Astrocyte (in vitro differentiated cells and primary cell): ENCODE results near the gene ACOT11. TPM values are rescaled to one million over a fixed set of nuclear protein-coding genes. Genes with fewer than 3 reads are reported as not detected.

ENCODE experiments used
- DNase-seq: peaks from one replicate; pipeline ENCODE4 v3.0.0-alpha.2; 2010; ENCODE audit warnings: low read depth
- FAIRE-seq: peaks from 2 replicates; lab custom pipeline; 2011; peaks lifted over from hg19 to GRCh38; lab: Jason Lieb, UNC
- H2AFZ ChIP-seq: 2 replicates; pipeline ENCODE4 v1.6.0; 2012; ENCODE audit warnings: low read depth, low read length, inconsistent platforms
- H3K27ac ChIP-seq: 2 replicates; pipeline ENCODE4 v1.5.1; 2011; ENCODE audit warnings: low read depth, low read length, inconsistent platforms
- H3K27me3 ChIP-seq: 2 replicates; pipeline ENCODE4 v1.6.0; 2011; ENCODE audit warnings: low read length, inconsistent platforms; ENCODE audit not compliant: insufficient read depth
- H3K36me3 ChIP-seq: 2 replicates; pipeline ENCODE4 v1.5.1; 2011; ENCODE audit warnings: low read length, inconsistent platforms; ENCODE audit not compliant: insufficient read depth
- H3K4me1 ChIP-seq: 2 replicates; pipeline ENCODE4 v1.5.1; 2011; ENCODE audit warnings: low read length, inconsistent platforms; ENCODE audit not compliant: insufficient read depth
- H3K4me2 ChIP-seq: 2 replicates; pipeline ENCODE4 v1.6.0; 2012; ENCODE audit warnings: low read length, inconsistent platforms
- H3K4me3 ChIP-seq: 2 replicates; pipeline ENCODE4 v1.5.1; 2011; ENCODE audit warnings: low read depth, mild to moderate bottlenecking, low read length, inconsistent platforms; ENCODE audit not compliant: insufficient read depth
- H3K79me2 ChIP-seq: 2 replicates; pipeline ENCODE4 v1.6.0; 2012; ENCODE audit warnings: mild to moderate bottlenecking, low read length, inconsistent platforms; ENCODE audit not compliant: insufficient read depth
- H3K9ac ChIP-seq: 2 replicates; pipeline ENCODE4 v1.6.0; 2012; ENCODE audit warnings: mild to moderate bottlenecking, low read length, inconsistent platforms
- H3K9me3 ChIP-seq: 2 replicates; pipeline ENCODE4 v1.5.1; 2012; ENCODE audit warnings: low read depth, mild to moderate bottlenecking, low read length, inconsistent platforms; ENCODE audit not compliant: insufficient read depth
- H4K20me1 ChIP-seq: 2 replicates; pipeline ENCODE4 v1.6.0; 2012; ENCODE audit warnings: low read length, inconsistent platforms; ENCODE audit not compliant: insufficient read depth
- H3K27ac Mint-ChIP-seq: one replicate; pipeline ENCODE4 v1.8.0; 2021; ENCODE audit warnings: mild to moderate bottlenecking, mixed read lengths; ENCODE audit not compliant: unreplicated experiment
- H3K27me3 Mint-ChIP-seq: one replicate; pipeline ENCODE4 v1.8.0; 2021; ENCODE audit warnings: low read depth, mixed read lengths; ENCODE audit not compliant: unreplicated experiment
- H3K36me3 Mint-ChIP-seq: one replicate; pipeline ENCODE4 v1.8.0; 2021; ENCODE audit warnings: low read depth, mixed read lengths; ENCODE audit not compliant: unreplicated experiment
- H3K4me1 Mint-ChIP-seq: one replicate; pipeline ENCODE4 v1.8.0; 2021; ENCODE audit warnings: low read depth, mixed read lengths; ENCODE audit not compliant: unreplicated experiment
- H3K4me3 Mint-ChIP-seq: one replicate; pipeline ENCODE4 v1.8.0; 2021; ENCODE audit warnings: mild to moderate bottlenecking, moderate library complexity, mixed read lengths; ENCODE audit not compliant: unreplicated experiment
- H3K9me3 Mint-ChIP-seq: one replicate; pipeline ENCODE4 v1.8.0; 2021; ENCODE audit warnings: mild to moderate bottlenecking, mixed read lengths; ENCODE audit not compliant: unreplicated experiment
- CTCF ChIP-seq: IDR thresholded peaks from 2 replicates; pipeline ENCODE4 v1.5.1; 2011; ENCODE audit warnings: low read depth, mild to moderate bottlenecking, inconsistent platforms, low read length, moderate library complexity; ENCODE audit not compliant: insufficient read depth
- EZH2 ChIP-seq: IDR thresholded peaks from 2 replicates; pipeline ENCODE4 v1.6.1; 2012; ENCODE audit warnings: mild to moderate bottlenecking, low read length, inconsistent platforms; ENCODE audit not compliant: insufficient read depth
- total RNA-seq: library from RNA; stranded (reverse); gene quantifications from 2 replicates; pipeline ENCODE4 v1.2.1, GENCODE V29; 2021

ACOT11 gene
- total RNA-seq, 1 donor from 2014 or later = 1.5 TPM

- Histone ChIP-seq H3K4me2 (peak overlapping the region; percentile 84), H4K20me1 (no peaks in the 10 kb centered on the region), H3K27me3 (no peaks in the 10 kb centered on the region), H3K4me3 (no peak overlapping the region), H3K9me3 (no peaks in the 10 kb centered on the region), H3K27ac (peak overlapping the region; percentile 77), H3K9ac (peak overlapping the region; percentile 64), H3K79me2 (no peaks in the 10 kb centered on the region), H3K4me1 (peaks cover 27% of the 10 kb centered on the region), H2AFZ (no peak overlapping the region), H3K36me3 (no peaks in the 10 kb centered on the region)
- FAIRE-seq = peak; percentile 20
- Mint-ChIP-seq H3K9me3 (peaks cover 1% of the 10 kb centered on the region), H3K4me1 (peaks cover 23% of the 10 kb centered on the region), H3K4me3 (no peak overlapping the region), H3K27ac (peak overlapping the region; percentile 78), H3K27me3 (peaks cover 8% of the 10 kb centered on the region), H3K36me3 (no peaks in the 10 kb centered on the region)
- TF ChIP-seq CTCF (no peak), EZH2 (no peak)
- DNase-seq = peak; percentile 85
These were observed 4.1 kb upstream of the ACOT11 start for GRCh38 chr1:54543729-54544496.

- H3K4me3 ChIP-seq = no peak overlapping the region
- H3K4me3 Mint-ChIP-seq = no peak overlapping the region
- no peak overlapping the region for H3K27ac ChIP-seq
- H4K20me1 ChIP-seq = no peaks in the 10 kb centered on the region
- no peaks in the 10 kb centered on the region for H3K9me3 ChIP-seq
- no peak overlapping the region for H3K4me2 ChIP-seq
- no peak for TF ChIP-seq CTCF
- TF ChIP-seq EZH2 = no peak
- no peaks in the 10 kb centered on the region for H3K36me3 ChIP-seq
- H3K27ac Mint-ChIP-seq = peak overlapping the region; percentile 41
- DNase-seq = no peak
- H3K9ac ChIP-seq = no peak overlapping the region
- H3K27me3 Mint-ChIP-seq = peaks cover 15% of the 10 kb centered on the region
- peaks cover 22% of the 10 kb centered on the region for H3K4me1 Mint-ChIP-seq
- H2AFZ ChIP-seq = no peak overlapping the region
- FAIRE-seq = no peak
- no peaks in the 10 kb centered on the region for H3K36me3 Mint-ChIP-seq
- no peaks in the 10 kb centered on the region for H3K27me3 ChIP-seq
- H3K9me3 Mint-ChIP-seq = peaks cover 1% of the 10 kb centered on the region
- no peaks in the 10 kb centered on the region for H3K79me2 ChIP-seq
- peaks cover 27% of the 10 kb centered on the region for H3K4me1 ChIP-seq
These were observed 2.0 kb upstream of the ACOT11 start for GRCh38 chr1:54545916-54546635.
